ENCODE measurements around the gene PARD3. TPM values are rescaled to one million over a fixed set of nuclear protein-coding genes. Genes with fewer than 3 reads are reported as not detected.

The PARD3 gene
- polyA plus RNA-seq, 1 donor from 2014 or later: 12.4 TPM

DNA sequence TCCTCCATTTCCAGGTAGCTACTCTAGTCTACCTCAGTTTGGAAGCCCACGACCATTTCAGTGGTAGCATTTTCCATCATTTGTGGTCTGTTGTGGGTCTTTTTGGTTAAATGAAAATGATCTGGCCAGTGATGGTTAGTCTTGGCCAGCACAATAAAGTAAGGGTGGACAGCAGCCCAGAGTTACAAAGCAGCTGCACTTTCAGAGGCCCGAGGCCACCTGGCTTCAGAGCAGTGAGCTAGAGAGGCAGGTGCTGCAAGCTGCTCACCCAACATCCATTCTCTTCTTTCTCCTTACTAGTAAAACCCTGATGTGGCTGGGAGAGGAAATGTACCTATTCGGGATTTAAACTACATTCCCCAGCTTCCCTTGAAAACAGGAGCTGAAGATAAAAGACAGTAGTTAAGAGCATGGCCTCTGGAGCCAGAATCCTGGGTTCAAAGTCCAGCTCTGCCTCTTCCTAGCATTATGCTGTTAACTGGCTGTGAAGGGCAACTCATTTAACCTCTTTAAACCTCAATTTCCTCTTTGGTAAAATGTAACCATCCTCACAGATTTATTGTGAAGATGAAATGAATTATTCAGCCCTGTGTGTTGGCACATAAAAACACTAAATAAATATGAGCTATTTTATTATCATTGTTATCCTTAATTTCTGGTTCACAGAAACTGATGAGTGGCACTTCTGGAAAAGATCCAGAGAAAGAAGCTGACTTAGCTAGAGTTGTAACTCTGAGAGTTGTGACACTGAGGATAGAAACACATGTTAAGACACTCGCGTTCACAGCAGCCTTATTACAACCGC lies 517.4 kb downstream of the PARD3 start:
- Histone ChIP-seq H4K20me1 (ENCODE audit: insufficient read depth) (no peaks in the 10 kb centered on the region), H3K9me3 (ENCODE audit: low read length) (no peaks in the 10 kb centered on the region), H3K27ac (ENCODE audit: low read length) (no peak overlapping the region), H2AFZ (ENCODE audit: low read depth, low read length) (no peak overlapping the region), H3K36me3 (ENCODE audit: insufficient read depth, low read length) (no peaks in the 10 kb centered on the region), H3K9me2 (ENCODE audit: insufficient read depth, low read length) (no peaks in the 10 kb centered on the region), H3K9ac (ENCODE audit: low read length) (no peak overlapping the region), H3K79me2 (replicated peaks; ENCODE audit: insufficient read depth, low read length) (no peaks in the 10 kb centered on the region), H3K27me3 (ENCODE audit: insufficient read depth, low read depth, low read length) (no peaks in the 10 kb centered on the region), H3K4me3 (ENCODE audit: low read length) (no peak overlapping the region), H3K4me2 (ENCODE audit: low read length) (no peak overlapping the region), H3F3A (ENCODE audit: insufficient read depth, low read length, poor library complexity, severe bottlenecking) (peaks cover 4% of the 10 kb centered on the region)
- TF ChIP-seq, protein P1, sequence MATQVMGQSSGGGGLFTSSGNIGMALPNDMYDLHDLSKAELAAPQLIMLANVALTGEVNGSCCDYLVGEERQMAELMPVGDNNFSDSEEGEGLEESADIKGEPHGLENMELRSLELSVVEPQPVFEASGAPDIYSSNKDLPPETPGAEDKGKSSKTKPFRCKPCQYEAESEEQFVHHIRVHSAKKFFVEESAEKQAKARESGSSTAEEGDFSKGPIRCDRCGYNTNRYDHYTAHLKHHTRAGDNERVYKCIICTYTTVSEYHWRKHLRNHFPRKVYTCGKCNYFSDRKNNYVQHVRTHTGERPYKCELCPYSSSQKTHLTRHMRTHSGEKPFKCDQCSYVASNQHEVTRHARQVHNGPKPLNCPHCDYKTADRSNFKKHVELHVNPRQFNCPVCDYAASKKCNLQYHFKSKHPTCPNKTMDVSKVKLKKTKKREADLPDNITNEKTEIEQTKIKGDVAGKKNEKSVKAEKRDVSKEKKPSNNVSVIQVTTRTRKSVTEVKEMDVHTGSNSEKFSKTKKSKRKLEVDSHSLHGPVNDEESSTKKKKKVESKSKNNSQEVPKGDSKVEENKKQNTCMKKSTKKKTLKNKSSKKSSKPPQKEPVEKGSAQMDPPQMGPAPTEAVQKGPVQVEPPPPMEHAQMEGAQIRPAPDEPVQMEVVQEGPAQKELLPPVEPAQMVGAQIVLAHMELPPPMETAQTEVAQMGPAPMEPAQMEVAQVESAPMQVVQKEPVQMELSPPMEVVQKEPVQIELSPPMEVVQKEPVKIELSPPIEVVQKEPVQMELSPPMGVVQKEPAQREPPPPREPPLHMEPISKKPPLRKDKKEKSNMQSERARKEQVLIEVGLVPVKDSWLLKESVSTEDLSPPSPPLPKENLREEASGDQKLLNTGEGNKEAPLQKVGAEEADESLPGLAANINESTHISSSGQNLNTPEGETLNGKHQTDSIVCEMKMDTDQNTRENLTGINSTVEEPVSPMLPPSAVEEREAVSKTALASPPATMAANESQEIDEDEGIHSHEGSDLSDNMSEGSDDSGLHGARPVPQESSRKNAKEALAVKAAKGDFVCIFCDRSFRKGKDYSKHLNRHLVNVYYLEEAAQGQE (IDR thresholded peaks at IDR 0.05; ENCODE audit: borderline replicate concordance): no peak

DNA sequence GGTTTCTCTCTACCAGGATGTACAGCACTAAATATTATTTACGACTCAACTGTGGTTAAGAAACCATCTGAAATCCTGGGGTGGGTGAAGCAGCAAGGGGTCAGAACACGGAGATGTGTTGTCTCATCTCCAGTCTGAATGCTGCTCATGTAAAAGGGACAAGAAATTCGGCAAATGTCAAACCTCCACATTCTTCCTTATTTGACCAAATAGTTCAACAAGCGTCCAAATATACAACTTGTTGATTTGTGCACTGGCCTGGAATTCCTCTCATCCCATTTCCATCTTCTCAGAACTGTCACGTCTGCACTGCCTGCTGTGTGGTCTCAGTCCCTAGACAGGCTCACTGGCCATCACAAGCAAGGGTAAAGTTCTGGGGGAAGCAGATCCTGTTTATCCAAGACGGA lies 520.0 kb downstream of the PARD3 start:
- Histone ChIP-seq H3K79me2 (replicated peaks; ENCODE audit: insufficient read depth, low read length) (no peaks in the 10 kb centered on the region), H3K9me3 (ENCODE audit: low read length) (no peaks in the 10 kb centered on the region), H4K20me1 (ENCODE audit: insufficient read depth) (no peaks in the 10 kb centered on the region), H3K4me3 (ENCODE audit: low read length) (no peak overlapping the region), H3K36me3 (ENCODE audit: insufficient read depth, low read length) (no peaks in the 10 kb centered on the region), H3K9ac (ENCODE audit: low read length) (no peak overlapping the region), H3K27me3 (ENCODE audit: insufficient read depth, low read depth, low read length) (no peaks in the 10 kb centered on the region), H3K27ac (ENCODE audit: low read length) (no peak overlapping the region), H2AFZ (ENCODE audit: low read depth, low read length) (no peak overlapping the region), H3K4me2 (ENCODE audit: low read length) (no peak overlapping the region), H3K9me2 (ENCODE audit: insufficient read depth, low read length) (no peaks in the 10 kb centered on the region), H3F3A (ENCODE audit: insufficient read depth, low read length, poor library complexity, severe bottlenecking) (peaks cover 4% of the 10 kb centered on the region)
- TF ChIP-seq TAF1 (IDR thresholded peaks at IDR 0.05; ENCODE audit: low read depth): no peak
- TF ChIP-seq MXI1 (conservative IDR thresholded peaks at IDR 0.05; ENCODE audit: poor library complexity, severe bottlenecking): no peak
- TF ChIP-seq SMC3 (conservative IDR thresholded peaks at IDR 0.05; ENCODE audit: poor library complexity): no peak
- TF ChIP-seq EP300 (conservative IDR thresholded peaks at IDR 0.05; ENCODE audit: poor library complexity, severe bottlenecking): no peak
- TF ChIP-seq, protein P1 (IDR thresholded peaks at IDR 0.05; ENCODE audit: borderline replicate concordance): no peak
- no peak for TF ChIP-seq POLR2AphosphoS5 (IDR thresholded peaks at IDR 0.05)
- TF ChIP-seq EZH2 (IDR thresholded peaks at IDR 0.05; ENCODE audit: borderline replicate concordance, insufficient read depth, low read length, poor library complexity, severe bottlenecking): no peak
- TF ChIP-seq, protein P2, sequence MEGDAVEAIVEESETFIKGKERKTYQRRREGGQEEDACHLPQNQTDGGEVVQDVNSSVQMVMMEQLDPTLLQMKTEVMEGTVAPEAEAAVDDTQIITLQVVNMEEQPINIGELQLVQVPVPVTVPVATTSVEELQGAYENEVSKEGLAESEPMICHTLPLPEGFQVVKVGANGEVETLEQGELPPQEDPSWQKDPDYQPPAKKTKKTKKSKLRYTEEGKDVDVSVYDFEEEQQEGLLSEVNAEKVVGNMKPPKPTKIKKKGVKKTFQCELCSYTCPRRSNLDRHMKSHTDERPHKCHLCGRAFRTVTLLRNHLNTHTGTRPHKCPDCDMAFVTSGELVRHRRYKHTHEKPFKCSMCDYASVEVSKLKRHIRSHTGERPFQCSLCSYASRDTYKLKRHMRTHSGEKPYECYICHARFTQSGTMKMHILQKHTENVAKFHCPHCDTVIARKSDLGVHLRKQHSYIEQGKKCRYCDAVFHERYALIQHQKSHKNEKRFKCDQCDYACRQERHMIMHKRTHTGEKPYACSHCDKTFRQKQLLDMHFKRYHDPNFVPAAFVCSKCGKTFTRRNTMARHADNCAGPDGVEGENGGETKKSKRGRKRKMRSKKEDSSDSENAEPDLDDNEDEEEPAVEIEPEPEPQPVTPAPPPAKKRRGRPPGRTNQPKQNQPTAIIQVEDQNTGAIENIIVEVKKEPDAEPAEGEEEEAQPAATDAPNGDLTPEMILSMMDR (IDR thresholded peaks at IDR 0.05; ENCODE audit: poor library complexity, severe bottlenecking): no peak
- TF ChIP-seq RAD21 (conservative IDR thresholded peaks at IDR 0.05): no peak
